NCI-H2196 (cell line): ENCODE results near the gene DCHS1.

Experiments used
- DNase-seq: peaks from one replicate; lab custom pipeline; 2025; ENCODE audit not compliant: unreplicated experiment; lab: John Stamatoyannopoulos, UW

Gene DCHS1

GRCh38 chr11:6628526-6628925 is 27.1 kb downstream of the DCHS1 start:
- no peak for DNase-seq

- no peak for DNase-seq
Measured at GRCh38 chr11:6627762-6628241, 27.8 kb downstream of the DCHS1 start.

- no peak for DNase-seq
Measured at GRCh38 chr11:6626971-6627761, 28.4 kb downstream of the DCHS1 start.

GRCh38 chr11:6625832-6626420 is 29.7 kb downstream of the DCHS1 start:
- DNase-seq, result no peak

- no peak for DNase-seq
Measured at GRCh38 chr11:6625156-6625831, 30.3 kb downstream of the DCHS1 start.

DNA sequence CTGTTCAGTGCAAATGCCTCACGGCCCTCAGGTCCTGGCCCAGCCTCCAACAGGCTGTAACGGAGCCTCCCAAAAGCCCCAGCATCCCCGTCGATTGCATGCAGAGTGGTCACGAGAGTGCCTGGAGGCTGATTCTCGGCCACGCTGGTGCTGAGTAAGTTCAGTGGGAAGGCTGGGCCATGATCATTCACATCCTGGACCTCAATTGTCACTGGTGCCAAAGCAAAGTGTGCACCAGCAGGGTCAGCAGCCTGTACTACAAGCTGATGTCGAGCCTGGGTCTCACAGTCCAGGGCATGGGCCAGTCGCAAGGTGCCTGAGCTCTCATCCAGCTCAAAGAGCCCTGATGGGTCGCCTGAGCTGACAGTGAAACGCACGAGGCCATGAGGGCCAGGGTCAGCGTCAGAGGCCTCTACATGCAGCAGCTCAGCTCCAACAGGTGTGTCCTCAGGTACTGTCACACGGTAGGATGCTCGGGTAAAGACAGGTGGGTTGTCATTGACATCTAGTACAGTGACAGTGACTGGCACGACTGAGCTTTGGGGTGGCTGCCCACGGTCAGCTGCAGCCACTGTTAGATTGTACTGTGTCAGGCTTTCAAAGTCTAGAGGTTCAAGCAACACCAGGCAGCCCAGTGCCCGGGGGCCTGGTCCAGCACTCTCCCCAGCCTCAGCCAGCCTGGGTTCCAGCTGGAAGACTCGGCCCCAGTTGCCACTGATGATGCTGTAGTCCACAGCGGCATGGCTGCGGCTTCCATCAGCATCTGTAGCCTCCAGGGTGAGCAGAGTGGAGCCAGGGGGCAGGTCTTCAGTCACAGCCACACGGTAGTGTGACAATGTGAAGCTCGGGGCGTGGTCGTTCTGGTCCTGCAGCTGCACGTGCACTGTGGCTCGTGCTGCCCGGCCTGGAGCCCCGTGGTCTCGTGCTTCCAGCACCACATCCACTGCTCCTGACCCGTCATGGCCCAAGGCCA is 31.9 kb downstream of the DCHS1 start:
- DNase-seq, result no peak

GRCh38 chr11:6622261-6623171 is 33.1 kb downstream of the DCHS1 start:
- DNase-seq, result peak; percentile 33

GRCh38 chr11:6621711-6622211 is 33.8 kb downstream of the DCHS1 start:
- DNase-seq, result no peak

GRCh38 chr11:6620636-6621035 is 35.0 kb downstream of the DCHS1 start:
- DNase-seq, result no peak

DNA sequence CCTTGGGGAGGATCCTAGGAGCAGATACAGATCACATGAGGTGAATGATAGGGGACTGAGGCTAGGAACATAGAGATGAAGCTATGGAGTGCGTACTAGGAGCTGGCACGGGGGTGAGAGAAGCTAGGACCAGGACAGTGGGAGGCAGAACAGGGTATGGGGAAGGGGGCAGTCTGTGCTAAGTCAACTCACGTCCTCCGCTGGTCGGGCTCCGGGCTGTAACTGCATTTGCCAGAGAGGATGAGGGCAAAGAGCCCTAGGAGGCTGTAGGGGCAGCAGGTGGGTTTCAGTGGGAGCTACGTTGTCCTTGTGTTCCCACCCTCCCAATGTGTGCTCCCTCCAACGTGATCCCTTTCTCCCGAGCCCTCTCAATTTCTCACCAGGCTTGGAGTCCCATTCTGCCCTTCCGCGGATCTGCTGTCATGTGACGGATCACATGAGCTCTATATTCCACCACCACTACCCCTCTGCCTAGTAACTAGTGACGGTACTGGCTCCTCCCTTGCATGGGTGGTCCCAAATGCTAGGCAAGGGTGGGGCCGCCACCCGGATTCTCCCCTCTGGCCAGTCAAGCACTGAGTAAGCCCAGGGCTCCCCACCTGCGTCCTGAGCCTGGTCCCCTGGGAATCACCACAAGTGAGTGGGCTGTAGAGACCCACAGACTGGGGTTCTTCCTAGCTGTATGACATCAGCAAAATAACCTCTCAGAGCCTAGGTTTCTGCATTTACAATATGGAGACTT is 36.4 kb downstream of the DCHS1 start, which contains the start of gene TPP1:
Gene TPP1 (minus strand): TSS at position 419 of the 742 bp plus-strand sequence. CDS start 22 bp downstream, at position 397.
- peak; percentile 94 for DNase-seq

DNA sequence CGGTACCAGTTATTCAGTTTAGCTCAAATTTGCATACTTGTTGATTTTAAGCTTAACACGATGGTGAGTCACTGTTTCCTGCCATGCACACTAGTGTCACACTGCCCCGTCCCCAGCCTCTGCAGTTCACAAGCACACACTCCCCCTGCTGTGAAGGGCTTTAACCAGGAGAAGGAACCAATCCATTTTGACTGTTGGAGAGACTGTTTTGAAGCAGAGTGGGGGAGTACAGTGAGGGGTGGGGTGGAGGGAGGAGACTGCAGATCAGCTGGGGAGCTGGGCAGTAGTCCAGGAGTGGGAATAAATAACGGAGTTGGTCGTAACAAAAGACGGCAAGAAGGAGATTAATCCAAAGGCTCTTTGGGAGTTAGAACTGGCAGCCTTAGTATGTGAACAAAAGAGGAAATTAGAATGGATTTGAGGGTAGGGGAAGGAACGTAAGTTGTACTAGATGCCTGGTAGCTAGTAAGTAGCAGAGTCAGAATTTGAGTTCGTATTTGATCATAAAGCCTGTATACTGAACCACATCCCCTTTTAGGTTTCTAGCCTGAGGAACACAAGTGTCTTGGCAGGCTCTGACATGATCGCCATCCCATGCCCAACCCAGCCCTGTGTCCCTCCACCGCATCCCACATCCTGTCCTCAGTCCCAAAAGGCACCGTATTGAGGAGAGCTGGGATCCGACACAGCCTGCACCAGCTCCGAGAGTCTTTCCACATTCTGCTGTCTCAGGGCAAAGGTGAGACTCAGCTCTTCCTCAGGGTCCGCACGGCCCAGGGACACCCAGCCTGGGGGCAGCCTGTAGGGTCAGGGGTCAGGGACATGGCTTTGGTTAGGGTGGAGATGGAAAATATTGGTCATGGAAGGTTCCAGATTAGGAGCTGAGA is 37.2 kb downstream of the DCHS1 start:
- DNase-seq, result no peak

DNA sequence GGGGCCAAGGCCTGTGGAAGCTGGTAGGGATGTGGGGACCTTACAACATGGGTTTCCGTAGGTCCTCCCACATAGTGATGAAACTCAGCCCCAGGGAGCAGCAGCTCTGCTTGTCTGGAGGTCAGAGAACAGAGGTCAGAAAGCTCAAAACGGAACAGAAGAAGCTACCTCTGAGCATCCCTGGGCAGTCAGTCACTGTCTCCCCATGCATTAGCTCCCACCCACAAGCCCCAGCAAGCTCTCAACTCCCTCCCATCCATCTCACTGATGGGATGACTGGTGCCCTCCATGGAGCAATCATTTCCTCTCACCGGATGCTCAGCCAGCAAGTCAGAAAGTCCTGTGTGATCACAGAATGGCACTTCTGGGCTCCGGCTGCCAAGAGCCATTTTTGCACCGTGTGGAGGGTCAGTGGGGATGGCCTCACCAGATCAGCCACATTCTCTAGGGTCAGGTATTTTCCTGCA is 38.3 kb downstream of the DCHS1 start:
- no peak for DNase-seq

DNA sequence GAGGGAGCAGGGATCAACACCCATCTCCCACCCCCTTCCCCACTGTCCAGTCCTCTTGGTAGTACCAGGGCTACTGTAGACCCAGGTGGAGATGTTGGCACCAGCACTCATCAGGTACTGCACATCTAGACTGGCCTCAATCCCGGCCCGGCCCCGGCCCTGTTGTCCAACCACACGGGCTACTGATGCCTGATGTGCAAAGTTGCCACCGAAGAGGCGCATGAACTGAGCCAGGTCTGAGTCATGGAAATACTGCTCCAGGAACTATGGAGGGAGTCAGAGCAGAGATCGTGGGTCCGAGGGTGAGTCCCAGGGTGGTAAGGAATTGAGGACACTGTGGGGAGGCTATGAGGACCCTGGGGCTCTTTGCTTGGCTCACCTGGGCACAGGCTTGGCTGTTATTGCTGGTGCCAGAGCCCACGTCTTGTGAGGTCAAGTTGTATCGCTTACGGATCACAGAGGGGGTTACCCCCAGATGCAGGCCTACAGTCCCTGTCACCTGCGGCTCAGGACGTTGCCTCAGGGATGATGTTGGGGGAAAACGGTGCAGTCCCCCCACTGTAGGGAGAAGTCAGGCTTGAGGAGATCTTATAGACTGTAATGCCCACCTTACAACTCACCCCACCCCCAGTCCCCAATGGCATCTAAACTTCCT is 38.9 kb downstream of the DCHS1 start:
- no peak for DNase-seq

GRCh38 chr11:6615882-6616585 is 39.6 kb downstream of the DCHS1 start:
- no peak for DNase-seq

- DNase-seq, result no peak
Measured at GRCh38 chr11:6615046-6615445, 40.6 kb downstream of the DCHS1 start.

- no peak for DNase-seq
Measured at GRCh38 chr11:6614446-6614845, 41.2 kb downstream of the DCHS1 start.

- DNase-seq, result no peak
Measured at GRCh38 chr11:6613496-6613895, 42.1 kb downstream of the DCHS1 start.
